ENCODE measurements around the gene CLEC1A.
"Not testable (repeated sequence)": the region's sequence is repeated elsewhere in the genome, so short reads cannot be mapped to it uniquely, and the experiment has no call there.

CLEC1A gene

DNA sequence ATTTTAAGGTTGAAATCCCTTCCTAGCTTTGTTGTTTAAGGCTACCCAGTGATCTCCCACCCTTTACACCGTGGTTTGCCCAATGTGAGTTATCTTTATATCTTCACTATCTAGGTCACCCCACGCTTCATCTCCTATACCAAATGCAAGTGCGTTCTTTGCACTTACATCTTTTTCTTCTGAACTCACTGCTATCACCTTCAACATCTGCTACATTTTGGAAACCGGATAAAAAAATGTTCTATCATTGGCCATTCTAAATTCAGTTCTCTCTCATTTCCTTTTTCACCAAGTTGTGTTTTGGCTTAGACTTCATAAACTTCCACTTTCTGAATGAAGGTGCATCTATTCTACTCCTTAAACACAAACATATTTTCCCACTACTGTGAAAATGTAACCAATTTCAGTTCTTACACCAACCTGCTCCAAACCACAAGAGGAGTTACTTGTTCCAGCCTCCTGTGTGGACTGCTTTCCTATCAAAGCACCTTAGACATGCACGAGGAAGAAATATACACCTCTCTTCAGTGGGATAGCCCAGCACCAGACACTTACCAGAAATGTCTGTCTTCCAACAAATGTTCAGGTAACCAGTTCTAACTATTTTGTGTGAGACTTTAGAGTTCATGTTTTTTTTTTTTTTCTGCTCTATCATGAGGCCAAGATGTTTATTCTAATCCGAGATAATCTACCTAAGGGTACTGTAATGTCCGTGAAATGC is 46.4 kb downstream of the CLEC1A start:
- H3K27ac ChIP-seq (ENCODE audit: low read depth, low read length), result no peak overlapping the region
- H3K9me3 ChIP-seq (ENCODE audit: control insufficient read depth, insufficient read depth, low read depth, low read length), result no peaks in the 10 kb centered on the region
- H3K36me3 ChIP-seq (ENCODE audit: control insufficient read depth, insufficient read depth, low read length), result no peaks in the 10 kb centered on the region
- H3K4me1 ChIP-seq (ENCODE audit: control insufficient read depth, insufficient read depth, low read length), result no peaks in the 10 kb centered on the region
- H3K27me3 ChIP-seq (ENCODE audit: control insufficient read depth, insufficient read depth, low read length), result no peaks in the 10 kb centered on the region
- no peak overlapping the region for H3K4me3 ChIP-seq (ENCODE audit: low read depth, low read length)
- H3K9ac ChIP-seq (ENCODE audit: low read length), result no peak overlapping the region

DNA sequence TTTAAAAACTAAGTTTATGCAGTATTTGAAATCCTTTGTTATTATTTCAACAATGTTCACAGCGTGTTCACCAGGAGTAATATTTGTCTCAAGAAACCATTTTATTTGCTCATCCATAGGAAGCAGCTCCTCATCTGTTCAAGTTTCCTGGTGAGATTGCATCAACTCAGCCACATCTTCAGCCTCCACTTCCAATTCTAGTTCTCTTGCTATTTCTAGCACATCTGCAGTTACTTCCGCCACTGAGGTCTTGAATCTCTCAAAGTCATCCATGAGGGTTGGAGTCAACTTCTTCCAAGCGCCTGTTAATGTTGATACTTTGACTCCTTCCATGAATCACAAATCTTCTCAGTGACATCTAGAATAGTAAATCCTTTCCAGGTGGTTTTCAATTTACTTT is 50.3 kb downstream of the CLEC1A start:
- no peaks in the 10 kb centered on the region for H3K36me3 ChIP-seq (ENCODE audit: control insufficient read depth, insufficient read depth, low read length)
- H3K27me3 ChIP-seq (ENCODE audit: control insufficient read depth, insufficient read depth, low read length), result no peaks in the 10 kb centered on the region
- no peak overlapping the region for H3K27ac ChIP-seq (ENCODE audit: low read depth, low read length)
- H3K4me3 ChIP-seq (ENCODE audit: low read depth, low read length), result no peak overlapping the region
- no peaks in the 10 kb centered on the region for H3K9me3 ChIP-seq (ENCODE audit: control insufficient read depth, insufficient read depth, low read depth, low read length)
- H3K9ac ChIP-seq (ENCODE audit: low read length), result no peak overlapping the region
- no peaks in the 10 kb centered on the region for H3K4me1 ChIP-seq (ENCODE audit: control insufficient read depth, insufficient read depth, low read length)

DNA sequence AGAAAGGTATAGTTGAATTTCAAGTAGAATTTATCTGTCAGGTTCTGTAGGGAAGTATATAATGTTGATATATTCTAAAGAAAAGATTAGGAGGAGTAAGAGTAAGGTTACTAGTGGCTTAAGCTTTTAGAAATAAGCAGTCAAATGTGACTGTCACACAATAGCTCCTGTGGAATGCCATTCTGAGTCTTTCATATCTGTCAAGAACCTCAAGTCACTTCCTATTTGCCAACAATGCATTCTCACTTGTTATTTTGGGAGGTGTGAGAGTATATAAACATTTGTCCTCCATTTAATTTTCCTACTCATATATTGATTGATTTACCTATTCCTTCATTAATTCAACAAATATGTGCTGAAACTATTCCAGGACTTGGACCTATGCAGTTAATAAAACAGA is 56.6 kb downstream of the CLEC1A start:
- H3K36me3 ChIP-seq (ENCODE audit: control insufficient read depth, insufficient read depth, low read length), result no peaks in the 10 kb centered on the region
- H3K27ac ChIP-seq (ENCODE audit: low read depth, low read length), result no peak overlapping the region
- no peak overlapping the region for H3K9ac ChIP-seq (ENCODE audit: low read length)

GRCh38 chr12:10033783-10034545 is 64.8 kb downstream of the CLEC1A start:
- Histone ChIP-seq H3K27me3 (ENCODE audit: control insufficient read depth, insufficient read depth, low read length) (no peaks in the 10 kb centered on the region), H3K4me3 (ENCODE audit: low read depth, low read length) (no peak overlapping the region), H3K4me1 (ENCODE audit: control insufficient read depth, insufficient read depth, low read length) (no peaks in the 10 kb centered on the region), H3K36me3 (ENCODE audit: control insufficient read depth, insufficient read depth, low read length) (no peaks in the 10 kb centered on the region), H3K9ac (ENCODE audit: low read length) (no peak overlapping the region), H3K27ac (ENCODE audit: low read depth, low read length) (no peak overlapping the region), H3K9me3 (ENCODE audit: control insufficient read depth, insufficient read depth, low read depth, low read length) (peaks cover 15% of the 10 kb centered on the region)

More for the DNA sequence above, 56.6 kb downstream of the CLEC1A start:
- no peaks in the 10 kb centered on the region for H3K9me3 ChIP-seq (ENCODE audit: control insufficient read depth, insufficient read depth, low read depth, low read length)
- H3K4me1 ChIP-seq (ENCODE audit: control insufficient read depth, insufficient read depth, low read length), result no peaks in the 10 kb centered on the region
- no peaks in the 10 kb centered on the region for H3K27me3 ChIP-seq (ENCODE audit: control insufficient read depth, insufficient read depth, low read length)
- no peak overlapping the region for H3K4me3 ChIP-seq (ENCODE audit: low read depth, low read length)

DNA sequence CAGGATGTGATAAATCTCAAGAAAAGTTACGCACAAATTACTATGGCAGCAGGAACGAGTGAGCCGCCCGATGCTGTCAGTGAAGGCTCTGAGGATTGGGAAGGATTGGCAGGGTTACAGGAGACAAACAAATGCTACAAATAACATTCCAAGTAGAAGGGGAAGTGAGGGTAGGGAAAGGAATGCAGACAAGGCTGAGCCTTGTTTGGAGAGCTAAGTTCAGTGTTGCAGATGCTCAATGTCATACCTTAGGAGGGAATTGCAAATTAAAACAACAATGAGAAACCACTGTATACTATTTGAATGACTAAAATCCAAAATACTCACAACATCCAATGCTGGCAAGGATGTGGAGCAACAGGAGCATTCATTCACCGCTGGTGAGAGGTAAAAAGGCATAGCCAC is 67.0 kb downstream of the CLEC1A start:
- no peak overlapping the region for H3K27ac ChIP-seq (ENCODE audit: low read depth, low read length)
- no peaks in the 10 kb centered on the region for H3K4me1 ChIP-seq (ENCODE audit: control insufficient read depth, insufficient read depth, low read length)
- no peaks in the 10 kb centered on the region for H3K27me3 ChIP-seq (ENCODE audit: control insufficient read depth, insufficient read depth, low read length)
- H3K4me3 ChIP-seq (ENCODE audit: low read depth, low read length), result no peak overlapping the region
- H3K36me3 ChIP-seq (ENCODE audit: control insufficient read depth, insufficient read depth, low read length), result no peaks in the 10 kb centered on the region
- peaks cover 15% of the 10 kb centered on the region for H3K9me3 ChIP-seq (ENCODE audit: control insufficient read depth, insufficient read depth, low read depth, low read length)
- H3K9ac ChIP-seq (ENCODE audit: low read length), result no peak overlapping the region

DNA sequence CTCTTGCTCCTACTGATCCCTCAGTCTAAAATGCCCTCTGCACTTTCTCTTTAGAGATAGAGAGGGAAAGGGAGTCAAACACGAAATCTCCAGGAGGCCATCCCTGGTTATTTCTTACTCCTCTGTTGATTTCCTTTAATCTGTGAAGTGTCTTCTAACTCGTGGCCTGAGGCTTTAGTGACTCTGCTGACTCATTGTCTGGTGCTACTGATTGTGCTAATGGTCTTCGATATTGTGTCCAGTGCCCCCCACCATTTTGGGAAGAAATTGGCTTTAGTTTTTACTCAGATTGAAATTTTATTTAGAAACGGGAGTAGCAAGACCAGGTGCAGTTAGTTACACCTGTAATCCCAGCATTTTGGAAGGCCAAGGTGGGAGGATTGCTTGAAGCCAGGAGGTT is 67.5 kb downstream of the CLEC1A start:
- Histone ChIP-seq H3K9ac (ENCODE audit: low read length) (no peak overlapping the region), H3K27ac (ENCODE audit: low read depth, low read length) (no peak overlapping the region), H3K9me3 (ENCODE audit: control insufficient read depth, insufficient read depth, low read depth, low read length) (peaks cover 15% of the 10 kb centered on the region), H3K27me3 (ENCODE audit: control insufficient read depth, insufficient read depth, low read length) (no peaks in the 10 kb centered on the region), H3K36me3 (ENCODE audit: control insufficient read depth, insufficient read depth, low read length) (no peaks in the 10 kb centered on the region), H3K4me1 (ENCODE audit: control insufficient read depth, insufficient read depth, low read length) (no peaks in the 10 kb centered on the region), H3K4me3 (ENCODE audit: low read depth, low read length) (no peak overlapping the region)

DNA sequence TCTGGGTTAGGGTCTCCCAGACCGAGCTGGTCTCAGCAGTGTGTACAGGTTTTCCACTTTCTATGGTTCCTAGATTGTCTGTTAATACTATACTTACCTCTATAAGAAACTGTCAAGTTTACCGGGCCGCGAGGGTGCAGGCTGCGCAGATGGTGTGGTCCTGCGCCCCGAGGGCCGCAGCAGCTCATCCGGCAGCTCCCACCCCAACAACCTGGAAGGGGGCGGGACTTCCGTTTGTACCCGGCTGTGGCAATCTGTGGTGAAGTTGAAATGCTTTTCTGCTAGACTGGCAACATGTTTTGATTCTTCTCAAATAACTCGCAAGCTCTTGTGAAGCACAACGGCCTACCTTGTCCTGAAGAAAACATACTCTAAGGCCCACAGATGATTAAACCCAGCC is 68.3 kb downstream of the CLEC1A start, which contains the start of gene CLEC9A:
Gene CLEC9A, plus strand, starts transcription at position 237 of the 400 bp plus-strand sequence. CDS start 22,006 bp downstream, outside the sequence.
- H3K4me3 ChIP-seq (ENCODE audit: low read depth, low read length), result no peak within 1 kb of the TSS
- no peaks in the 10 kb centered on the region for H3K36me3 ChIP-seq (ENCODE audit: control insufficient read depth, insufficient read depth, low read length)
- no peaks in the 10 kb centered on the region for H3K4me1 ChIP-seq (ENCODE audit: control insufficient read depth, insufficient read depth, low read length)
- no peak within 1 kb of the TSS for H3K27ac ChIP-seq (ENCODE audit: low read depth, low read length)
- no peaks in the 10 kb centered on the region for H3K27me3 ChIP-seq (ENCODE audit: control insufficient read depth, insufficient read depth, low read length)
- H3K9me3 ChIP-seq (ENCODE audit: control insufficient read depth, insufficient read depth, low read depth, low read length), result peaks cover 15% of the 10 kb centered on the region
- H3K9ac ChIP-seq (ENCODE audit: low read length), result no peak within 1 kb of the TSS

GRCh38 chr12:10027721-10028120 is 71.1 kb downstream of the CLEC1A start:
- H3K9ac ChIP-seq (ENCODE audit: low read length), result no peak overlapping the region
- H3K27me3 ChIP-seq (ENCODE audit: control insufficient read depth, insufficient read depth, low read length), result no peaks in the 10 kb centered on the region
- no peaks in the 10 kb centered on the region for H3K36me3 ChIP-seq (ENCODE audit: control insufficient read depth, insufficient read depth, low read length)
- no peak overlapping the region for H3K27ac ChIP-seq (ENCODE audit: low read depth, low read length)
- H3K9me3 ChIP-seq (ENCODE audit: control insufficient read depth, insufficient read depth, low read depth, low read length), result peaks cover 15% of the 10 kb centered on the region
- H3K4me1 ChIP-seq (ENCODE audit: control insufficient read depth, insufficient read depth, low read length), result no peaks in the 10 kb centered on the region
- H3K4me3 ChIP-seq (ENCODE audit: low read depth, low read length), result no peak overlapping the region

DNA sequence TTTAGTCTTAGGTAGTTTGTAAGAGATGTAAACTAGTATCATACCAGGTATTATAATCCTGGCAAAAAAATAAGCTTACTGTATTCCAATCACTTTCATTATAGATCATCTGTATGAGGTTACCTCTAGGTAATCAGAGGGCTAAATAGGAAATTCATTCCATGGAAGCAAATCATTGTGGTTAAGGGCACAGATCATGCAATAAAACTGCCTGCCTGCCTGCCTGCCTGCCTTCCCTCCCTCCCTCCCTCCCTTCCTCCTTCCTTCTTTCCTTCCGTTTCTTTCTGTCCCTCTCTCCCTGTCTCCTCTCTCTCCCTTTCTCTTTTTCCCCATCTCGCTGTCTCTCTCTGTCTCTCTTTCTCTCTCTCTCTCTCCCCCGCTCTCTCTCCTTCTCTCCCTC is 71.5 kb downstream of the CLEC1A start:
- Histone ChIP-seq H3K9me3 (ENCODE audit: control insufficient read depth, insufficient read depth, low read depth, low read length) (peaks cover 15% of the 10 kb centered on the region), H3K4me1 (ENCODE audit: control insufficient read depth, insufficient read depth, low read length) (no peaks in the 10 kb centered on the region), H3K9ac (ENCODE audit: low read length) (no peak overlapping the region), H3K27me3 (ENCODE audit: control insufficient read depth, insufficient read depth, low read length) (no peaks in the 10 kb centered on the region), H3K27ac (ENCODE audit: low read depth, low read length) (no peak overlapping the region), H3K4me3 (ENCODE audit: low read depth, low read length) (no peak overlapping the region), H3K36me3 (ENCODE audit: control insufficient read depth, insufficient read depth, low read length) (no peaks in the 10 kb centered on the region)

DNA sequence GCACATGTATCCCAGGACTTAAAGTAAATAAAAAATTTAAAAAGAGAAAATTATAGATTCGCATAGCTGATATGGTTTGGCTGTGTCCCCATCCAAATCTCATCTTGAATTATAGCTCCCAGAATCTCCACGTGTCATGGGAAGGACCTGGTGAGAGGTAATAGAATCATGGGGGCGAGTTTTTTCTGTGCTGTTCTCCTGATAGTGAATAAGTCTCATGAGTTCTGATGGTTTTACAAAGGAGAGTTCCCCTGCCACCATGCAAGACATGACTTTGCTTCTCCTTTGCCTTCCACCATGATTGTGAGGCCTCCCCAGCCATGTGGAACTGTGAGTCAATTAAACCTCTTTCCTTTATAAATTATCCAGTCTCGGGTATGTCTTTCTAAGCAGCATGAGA is 72.1 kb downstream of the CLEC1A start:
- H3K9me3 ChIP-seq (ENCODE audit: control insufficient read depth, insufficient read depth, low read depth, low read length), result peaks cover 15% of the 10 kb centered on the region
- not testable (repeated sequence) for H3K9ac ChIP-seq (ENCODE audit: low read length); H3K36me3 ChIP-seq (ENCODE audit: control insufficient read depth, insufficient read depth, low read length); H3K27ac ChIP-seq (ENCODE audit: low read depth, low read length); H3K4me3 ChIP-seq (ENCODE audit: low read depth, low read length); H3K4me1 ChIP-seq (ENCODE audit: control insufficient read depth, insufficient read depth, low read length); H3K27me3 ChIP-seq (ENCODE audit: control insufficient read depth, insufficient read depth, low read length)

DNA sequence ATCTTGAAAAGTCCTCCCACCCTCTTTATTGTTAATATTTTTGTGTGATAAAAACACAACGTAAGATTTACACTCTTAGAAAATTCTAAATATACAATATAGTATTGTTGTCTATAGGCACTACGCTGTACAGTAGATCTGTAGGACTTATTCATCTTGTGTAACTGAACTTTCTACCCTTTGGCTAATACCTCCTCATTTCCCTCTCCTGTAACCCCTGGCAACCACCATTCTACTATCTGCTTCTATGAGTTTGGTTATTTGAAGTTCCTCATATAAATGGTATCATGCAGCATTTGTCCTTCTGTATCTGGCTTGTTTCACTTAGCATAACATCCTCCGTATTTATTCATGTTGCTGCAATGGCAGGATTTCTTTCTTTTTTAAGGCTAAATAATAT is 73.5 kb downstream of the CLEC1A start:
- peaks cover 9% of the 10 kb centered on the region; the same call in 1 of the 2 replicates for H3K9me3 ChIP-seq (ENCODE audit: control insufficient read depth, insufficient read depth, low read depth, low read length)
- no peak overlapping the region for H3K4me3 ChIP-seq (ENCODE audit: low read depth, low read length)
- H3K27me3 ChIP-seq (ENCODE audit: control insufficient read depth, insufficient read depth, low read length), result no peaks in the 10 kb centered on the region
- H3K9ac ChIP-seq (ENCODE audit: low read length), result no peak overlapping the region
- H3K4me1 ChIP-seq (ENCODE audit: control insufficient read depth, insufficient read depth, low read length), result no peaks in the 10 kb centered on the region
- no peak overlapping the region for H3K27ac ChIP-seq (ENCODE audit: low read depth, low read length)
- no peaks in the 10 kb centered on the region for H3K36me3 ChIP-seq (ENCODE audit: control insufficient read depth, insufficient read depth, low read length)
